WTC11 (cell line): ENCODE results near the gene ARL1.

Source experiments
- AFF4 ChIP-seq: sonication (generic); formaldehyde crosslinking; IDR thresholded peaks from 2 replicates; pipeline ENCODE4 v1.8.1; 2023; ENCODE audit warnings: mild to moderate bottlenecking, missing genetic modification reagents, borderline replicate concordance
- ATF3 ChIP-seq: sonication (generic); formaldehyde crosslinking; conservative IDR thresholded peaks from 2 replicates; pipeline ENCODE4 v1.8.1; 2022; ENCODE audit warnings: mild to moderate bottlenecking, missing genetic modification reagents
- ELF4 ChIP-seq: sonication (generic); formaldehyde crosslinking; IDR thresholded peaks from 2 replicates; pipeline ENCODE4 v1.8.1; 2022; ENCODE audit warnings: low read depth, mild to moderate bottlenecking, moderate library complexity, missing genetic modification reagents
- JUN ChIP-seq: sonication (generic); formaldehyde crosslinking; IDR thresholded peaks from 2 replicates; pipeline ENCODE4 v1.8.0; 2023; ENCODE audit warnings: mild to moderate bottlenecking, missing genetic modification reagents
- MLX ChIP-seq: sonication (generic); formaldehyde crosslinking; IDR thresholded peaks from 2 replicates; pipeline ENCODE4 v1.8.1; 2023; ENCODE audit warnings: mild to moderate bottlenecking, missing genetic modification reagents, moderate library complexity
- NFYB ChIP-seq: sonication (generic); formaldehyde crosslinking; conservative IDR thresholded peaks from 2 replicates; pipeline ENCODE4 v1.8.0; 2022; ENCODE audit warnings: low read depth, missing genetic modification reagents
- NR2C2 ChIP-seq: sonication (generic); formaldehyde crosslinking; IDR thresholded peaks from 2 replicates; pipeline ENCODE4 v1.8.0; 2022; ENCODE audit warnings: mild to moderate bottlenecking, missing genetic modification reagents
- ZMAT4 ChIP-seq: fragments of 250-450 bp; sonication (Bioruptor Pico); IDR thresholded peaks from 2 replicates; pipeline ENCODE4 v1.9.0; 2021; ENCODE audit warnings: mild to moderate bottlenecking
- TF ChIP-seq, protein P1 (sequence below): fragments of 200-600 bp; IDR thresholded peaks from 2 replicates; pipeline ENCODE4 v1.8.0; 2022; ENCODE audit warnings: antibody characterized with exemption
- TF ChIP-seq, protein P2 (sequence below): fragments of 250-450 bp; sonication (Bioruptor Pico); IDR thresholded peaks from 2 replicates; pipeline ENCODE4 v1.9.0; 2021; ENCODE audit warnings: mild to moderate bottlenecking
- TF ChIP-seq, protein P3 (sequence below): sonication (generic); formaldehyde crosslinking; IDR thresholded peaks from 2 replicates; pipeline ENCODE4 v1.8.1; 2022; ENCODE audit warnings: missing genetic modification reagents, borderline replicate concordance

DNA sequence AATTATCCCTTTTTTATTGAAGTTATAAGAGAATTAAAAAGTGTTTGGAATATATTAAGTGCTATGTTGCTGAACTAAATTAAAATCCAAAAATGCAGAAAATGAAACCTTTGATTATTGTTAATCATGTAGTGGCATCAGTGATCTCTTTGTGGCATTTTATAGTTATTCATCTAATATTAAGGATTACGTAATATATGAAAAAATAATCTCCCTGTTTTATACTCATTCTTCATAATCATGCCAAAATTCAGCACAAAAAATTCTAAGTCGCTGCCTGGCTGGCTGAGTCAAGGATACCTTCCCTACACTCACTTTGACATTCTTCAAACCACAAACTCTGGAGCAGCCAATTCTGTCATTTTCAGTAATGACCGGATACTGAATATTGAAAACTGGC lies 63.7 kb downstream of the ARL1 start:
- TF ChIP-seq, protein P1, sequence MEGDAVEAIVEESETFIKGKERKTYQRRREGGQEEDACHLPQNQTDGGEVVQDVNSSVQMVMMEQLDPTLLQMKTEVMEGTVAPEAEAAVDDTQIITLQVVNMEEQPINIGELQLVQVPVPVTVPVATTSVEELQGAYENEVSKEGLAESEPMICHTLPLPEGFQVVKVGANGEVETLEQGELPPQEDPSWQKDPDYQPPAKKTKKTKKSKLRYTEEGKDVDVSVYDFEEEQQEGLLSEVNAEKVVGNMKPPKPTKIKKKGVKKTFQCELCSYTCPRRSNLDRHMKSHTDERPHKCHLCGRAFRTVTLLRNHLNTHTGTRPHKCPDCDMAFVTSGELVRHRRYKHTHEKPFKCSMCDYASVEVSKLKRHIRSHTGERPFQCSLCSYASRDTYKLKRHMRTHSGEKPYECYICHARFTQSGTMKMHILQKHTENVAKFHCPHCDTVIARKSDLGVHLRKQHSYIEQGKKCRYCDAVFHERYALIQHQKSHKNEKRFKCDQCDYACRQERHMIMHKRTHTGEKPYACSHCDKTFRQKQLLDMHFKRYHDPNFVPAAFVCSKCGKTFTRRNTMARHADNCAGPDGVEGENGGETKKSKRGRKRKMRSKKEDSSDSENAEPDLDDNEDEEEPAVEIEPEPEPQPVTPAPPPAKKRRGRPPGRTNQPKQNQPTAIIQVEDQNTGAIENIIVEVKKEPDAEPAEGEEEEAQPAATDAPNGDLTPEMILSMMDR, result no peak
- TF ChIP-seq MLX (no peak), ZMAT4 (CRISPR knock-in tag) (no peak), NR2C2 (CRISPR knock-in tag) (no peak), NFYB (no peak), AFF4 (CRISPR knock-in tag) (no peak), JUN (CRISPR knock-in tag) (no peak), ATF3 (CRISPR knock-in tag) (no peak), ELF4 (no peak)
- TF ChIP-seq, protein P2, sequence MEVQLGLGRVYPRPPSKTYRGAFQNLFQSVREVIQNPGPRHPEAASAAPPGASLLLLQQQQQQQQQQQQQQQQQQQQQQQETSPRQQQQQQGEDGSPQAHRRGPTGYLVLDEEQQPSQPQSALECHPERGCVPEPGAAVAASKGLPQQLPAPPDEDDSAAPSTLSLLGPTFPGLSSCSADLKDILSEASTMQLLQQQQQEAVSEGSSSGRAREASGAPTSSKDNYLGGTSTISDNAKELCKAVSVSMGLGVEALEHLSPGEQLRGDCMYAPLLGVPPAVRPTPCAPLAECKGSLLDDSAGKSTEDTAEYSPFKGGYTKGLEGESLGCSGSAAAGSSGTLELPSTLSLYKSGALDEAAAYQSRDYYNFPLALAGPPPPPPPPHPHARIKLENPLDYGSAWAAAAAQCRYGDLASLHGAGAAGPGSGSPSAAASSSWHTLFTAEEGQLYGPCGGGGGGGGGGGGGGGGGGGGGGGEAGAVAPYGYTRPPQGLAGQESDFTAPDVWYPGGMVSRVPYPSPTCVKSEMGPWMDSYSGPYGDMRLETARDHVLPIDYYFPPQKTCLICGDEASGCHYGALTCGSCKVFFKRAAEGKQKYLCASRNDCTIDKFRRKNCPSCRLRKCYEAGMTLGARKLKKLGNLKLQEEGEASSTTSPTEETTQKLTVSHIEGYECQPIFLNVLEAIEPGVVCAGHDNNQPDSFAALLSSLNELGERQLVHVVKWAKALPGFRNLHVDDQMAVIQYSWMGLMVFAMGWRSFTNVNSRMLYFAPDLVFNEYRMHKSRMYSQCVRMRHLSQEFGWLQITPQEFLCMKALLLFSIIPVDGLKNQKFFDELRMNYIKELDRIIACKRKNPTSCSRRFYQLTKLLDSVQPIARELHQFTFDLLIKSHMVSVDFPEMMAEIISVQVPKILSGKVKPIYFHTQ, result no peak
- TF ChIP-seq, protein P3, sequence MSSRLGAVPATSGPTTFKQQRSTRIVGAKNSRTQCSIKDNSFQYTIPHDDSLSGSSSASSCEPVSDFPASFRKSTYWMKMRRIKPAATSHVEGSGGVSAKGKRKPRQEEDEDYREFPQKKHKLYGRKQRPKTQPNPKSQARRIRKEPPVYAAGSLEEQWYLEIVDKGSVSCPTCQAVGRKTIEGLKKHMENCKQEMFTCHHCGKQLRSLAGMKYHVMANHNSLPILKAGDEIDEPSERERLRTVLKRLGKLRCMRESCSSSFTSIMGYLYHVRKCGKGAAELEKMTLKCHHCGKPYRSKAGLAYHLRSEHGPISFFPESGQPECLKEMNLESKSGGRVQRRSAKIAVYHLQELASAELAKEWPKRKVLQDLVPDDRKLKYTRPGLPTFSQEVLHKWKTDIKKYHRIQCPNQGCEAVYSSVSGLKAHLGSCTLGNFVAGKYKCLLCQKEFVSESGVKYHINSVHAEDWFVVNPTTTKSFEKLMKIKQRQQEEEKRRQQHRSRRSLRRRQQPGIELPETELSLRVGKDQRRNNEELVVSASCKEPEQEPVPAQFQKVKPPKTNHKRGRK (CRISPR knock-in tag), result no peak
